HG03520 (cell line): ENCODE data around the gene SPATC1L.
"Not testable (repeated sequence)": the region's sequence is repeated elsewhere in the genome, so short reads cannot be mapped to it uniquely, and the experiment has no call there.

Experiments
- ATAC-seq: cut with Tn5 transposase; IDR thresholded peaks from one replicate; pipeline ENCODE4 v1.9.1; 2021; ENCODE audit warnings: mild to moderate bottlenecking, moderate library complexity; ENCODE audit not compliant: unreplicated experiment

Gene SPATC1L

GRCh38 chr21:46151989-46152926, 32.0 kb downstream of the SPATC1L start:
- ATAC-seq: no peak

GRCh38 chr21:46151261-46151988, 32.8 kb downstream of the SPATC1L start:
- ATAC-seq: no peak

- ATAC-seq: no peak
Measured at GRCh38 chr21:46150491-46151121, 33.7 kb downstream of the SPATC1L start.

GRCh38 chr21:46150073-46150472, 34.2 kb downstream of the SPATC1L start:
- no peak for ATAC-seq

GRCh38 chr21:46149205-46149901, 34.9 kb downstream of the SPATC1L start:
- ATAC-seq: no peak

- no peak for ATAC-seq
Measured at GRCh38 chr21:46148106-46148505, 36.2 kb downstream of the SPATC1L start.

GRCh38 chr21:46147429-46147828, 36.8 kb downstream of the SPATC1L start:
- not testable (repeated sequence) for ATAC-seq

- no peak for ATAC-seq
Measured at GRCh38 chr21:46146856-46147255, 37.4 kb downstream of the SPATC1L start.

GRCh38 chr21:46145840-46146691, 38.2 kb downstream of the SPATC1L start:
- no peak for ATAC-seq

GRCh38 chr21:46145159-46145839, 39.0 kb downstream of the SPATC1L start:
- ATAC-seq: no peak

GRCh38 chr21:46144464-46145070, 39.7 kb downstream of the SPATC1L start:
- no peak for ATAC-seq

- ATAC-seq: no peak
Measured at GRCh38 chr21:46142582-46143473, 41.4 kb downstream of the SPATC1L start.

GRCh38 chr21:46141767-46142581, 42.3 kb downstream of the SPATC1L start:
- no peak for ATAC-seq

GRCh38 chr21:46140352-46141003, 43.8 kb downstream of the SPATC1L start:
- ATAC-seq: not testable (repeated sequence)

- no peak for ATAC-seq
Measured at GRCh38 chr21:46139686-46140085, 44.6 kb downstream of the SPATC1L start.

GRCh38 chr21:46138383-46138970, 45.8 kb downstream of the SPATC1L start:
- ATAC-seq: no peak
